ENCODE results near the gene FIBCD1.

GRCh38 chr9:130933114-130934046 lies 5.7 kb downstream of the FIBCD1 start:
- TF ChIP-seq EZH2 (IDR thresholded peaks at IDR 0.05; ENCODE audit: insufficient read depth, poor library complexity, severe bottlenecking) (no peak), EZH2phosphoT487 (IDR thresholded peaks at IDR 0.05; ENCODE audit: insufficient read depth, low read depth) (no peak)
